NCI-H146 treated with DMSO at 0.1 percent for 48 hours (cell line): ENCODE results near the gene MAPKAPK2.
A peak's percentile ranks its signal among the peaks of the same experiment; 100 is the strongest.

Source experiments
- DNase-seq: peaks from one replicate; lab custom pipeline; 2025; ENCODE audit not compliant: unreplicated experiment; lab: John Stamatoyannopoulos, UW

Gene MAPKAPK2

DNA sequence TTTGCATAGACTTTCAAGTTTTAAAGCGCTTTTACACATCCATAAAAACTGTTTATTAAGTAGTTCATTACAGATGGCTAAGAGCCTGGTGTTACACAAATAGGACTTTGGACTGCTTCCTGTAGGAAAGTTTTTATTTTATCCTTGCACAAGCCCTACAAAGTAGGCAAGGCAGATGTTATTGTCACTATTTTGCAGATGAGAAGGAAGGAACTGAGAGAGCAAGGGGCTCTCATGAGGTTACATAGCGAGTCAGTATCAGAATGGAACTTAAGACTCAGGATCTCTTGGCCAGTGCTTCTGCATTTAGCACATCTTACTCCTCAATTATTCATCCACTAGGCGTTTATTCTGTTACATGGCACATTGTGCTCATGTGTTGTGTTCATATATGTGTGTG is 2.6 kb upstream of the MAPKAPK2 start:
- DNase-seq, result no peak

DNA sequence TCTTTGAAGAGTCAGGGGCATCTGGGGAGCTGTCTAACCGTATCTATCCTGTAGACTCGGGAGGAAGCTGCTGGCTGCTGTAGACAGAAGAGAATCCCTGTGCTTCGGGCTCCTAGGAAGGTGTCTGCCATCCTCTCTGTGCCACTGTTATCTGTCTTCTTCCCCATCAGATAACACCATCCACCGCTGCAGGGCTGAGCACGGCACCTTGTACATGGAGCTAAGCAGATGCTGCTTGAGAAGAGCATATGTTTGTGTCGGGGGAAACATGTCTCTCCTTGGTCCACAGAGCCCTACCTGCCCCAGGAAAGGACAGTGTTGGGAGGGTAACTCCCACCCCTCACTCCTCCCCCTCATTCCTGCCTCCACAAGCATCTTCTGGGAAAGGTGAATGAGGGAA is 1.4 kb upstream of the MAPKAPK2 start:
- DNase-seq, result no peak

DNA sequence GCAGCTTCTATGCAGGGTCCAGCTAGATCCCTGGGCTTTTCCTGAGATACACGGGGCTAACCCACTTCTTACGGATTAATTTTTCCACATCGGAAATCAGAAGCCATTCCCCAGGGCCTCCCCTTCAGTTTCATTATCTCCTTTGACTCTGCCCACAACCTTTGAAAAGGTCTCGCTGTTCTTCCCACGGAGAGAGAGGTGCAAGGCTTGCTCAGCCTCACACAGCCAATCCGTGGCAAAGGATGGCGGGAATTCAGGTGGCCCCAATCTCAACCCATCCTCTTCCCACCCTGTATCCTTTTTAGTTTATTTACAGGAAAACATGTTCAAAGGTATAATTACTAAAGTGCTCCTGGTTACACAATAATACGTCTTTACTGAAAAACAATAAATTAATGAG is 702 bp upstream of the MAPKAPK2 start:
- no peak for DNase-seq

DNA sequence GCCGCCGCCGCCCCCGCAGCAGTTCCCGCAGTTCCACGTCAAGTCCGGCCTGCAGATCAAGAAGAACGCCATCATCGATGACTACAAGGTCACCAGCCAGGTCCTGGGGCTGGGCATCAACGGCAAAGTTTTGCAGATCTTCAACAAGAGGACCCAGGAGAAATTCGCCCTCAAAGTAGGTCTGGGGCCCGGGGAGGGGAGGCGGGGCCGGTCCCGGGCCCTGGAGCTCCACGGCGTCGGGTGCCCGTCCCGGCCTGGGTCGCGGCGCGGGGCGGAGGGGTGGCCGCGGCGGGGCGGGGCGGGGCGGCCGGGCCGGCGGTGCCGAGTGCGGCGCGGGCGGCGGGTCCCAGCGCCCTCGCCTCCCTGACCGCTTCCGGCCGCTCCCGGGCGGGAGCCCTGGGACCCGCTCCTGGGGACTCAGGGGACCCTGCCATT is 646 bp downstream of the MAPKAPK2 start:
- no peak for DNase-seq

DNA sequence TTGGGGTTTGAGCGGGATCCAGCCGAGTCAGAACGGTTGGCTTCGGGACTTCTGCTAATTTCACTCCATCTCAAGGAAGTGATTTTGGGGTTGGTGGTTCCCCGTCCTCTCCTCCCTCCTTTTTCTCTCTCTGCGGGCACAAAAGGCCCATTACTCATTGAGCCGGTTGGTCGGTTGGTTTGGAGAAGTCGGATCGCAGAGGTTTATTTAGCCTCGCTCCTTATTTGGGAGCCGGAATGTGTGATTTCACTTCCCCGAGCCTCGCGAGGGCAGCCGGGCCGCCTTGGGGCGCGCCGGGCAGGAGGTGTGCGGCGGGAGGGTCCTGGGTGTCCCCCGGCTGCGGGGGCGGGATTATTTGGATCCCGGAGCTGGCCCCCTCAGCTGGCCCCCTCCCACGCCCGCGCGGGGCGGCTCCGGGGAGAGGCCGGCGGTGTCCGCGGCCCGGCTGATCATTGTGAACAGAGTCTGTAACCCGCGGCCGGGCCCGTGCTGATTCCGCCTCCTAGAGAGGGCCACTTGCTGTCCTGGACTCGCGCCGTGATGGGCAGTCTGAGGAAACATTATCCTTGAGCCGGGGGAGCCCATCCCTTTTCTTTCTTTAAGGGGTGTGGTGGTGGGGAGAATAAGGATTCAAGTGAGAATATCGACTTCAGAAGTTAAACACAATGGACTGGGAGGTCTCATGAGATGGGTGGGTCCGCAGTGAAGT is 1.2 kb downstream of the MAPKAPK2 start:
- no peak for DNase-seq

DNA sequence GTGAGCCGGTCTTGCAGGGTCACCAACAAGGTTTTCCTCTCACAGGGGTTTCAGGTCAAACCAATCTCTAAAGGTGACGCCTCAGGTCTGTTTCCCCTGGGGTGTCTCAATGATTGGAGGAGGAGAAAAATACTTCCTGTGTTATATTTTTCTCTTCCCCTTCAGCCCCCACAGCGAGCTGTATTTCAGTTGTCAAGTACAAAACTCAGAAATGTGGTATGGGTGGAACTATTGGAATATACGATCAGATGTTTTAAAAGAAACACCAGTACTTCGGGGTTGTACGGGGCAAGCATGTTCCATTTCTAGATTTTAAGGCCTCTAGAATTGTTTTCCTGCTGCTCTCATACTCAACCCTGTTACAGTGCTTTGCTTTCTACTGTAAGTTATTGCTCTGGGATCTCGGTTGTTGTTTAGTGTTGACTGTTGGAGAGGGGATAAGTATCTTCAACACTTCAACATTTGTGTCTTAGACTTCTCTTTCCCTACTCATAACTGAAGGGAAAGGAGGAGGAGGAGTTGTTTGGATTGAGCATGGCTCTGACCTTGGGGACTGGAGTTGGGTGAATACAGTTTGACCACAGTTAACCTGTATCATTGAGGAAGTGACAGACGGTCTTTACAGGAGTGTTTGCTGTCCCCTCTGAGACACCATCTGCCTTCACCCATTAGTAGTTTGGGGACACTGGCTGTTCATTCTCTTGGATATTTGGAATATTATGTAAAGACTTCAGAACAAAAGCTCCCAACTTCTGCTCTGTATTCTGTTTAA is 2.0 kb downstream of the MAPKAPK2 start:
- no peak for DNase-seq

DNA sequence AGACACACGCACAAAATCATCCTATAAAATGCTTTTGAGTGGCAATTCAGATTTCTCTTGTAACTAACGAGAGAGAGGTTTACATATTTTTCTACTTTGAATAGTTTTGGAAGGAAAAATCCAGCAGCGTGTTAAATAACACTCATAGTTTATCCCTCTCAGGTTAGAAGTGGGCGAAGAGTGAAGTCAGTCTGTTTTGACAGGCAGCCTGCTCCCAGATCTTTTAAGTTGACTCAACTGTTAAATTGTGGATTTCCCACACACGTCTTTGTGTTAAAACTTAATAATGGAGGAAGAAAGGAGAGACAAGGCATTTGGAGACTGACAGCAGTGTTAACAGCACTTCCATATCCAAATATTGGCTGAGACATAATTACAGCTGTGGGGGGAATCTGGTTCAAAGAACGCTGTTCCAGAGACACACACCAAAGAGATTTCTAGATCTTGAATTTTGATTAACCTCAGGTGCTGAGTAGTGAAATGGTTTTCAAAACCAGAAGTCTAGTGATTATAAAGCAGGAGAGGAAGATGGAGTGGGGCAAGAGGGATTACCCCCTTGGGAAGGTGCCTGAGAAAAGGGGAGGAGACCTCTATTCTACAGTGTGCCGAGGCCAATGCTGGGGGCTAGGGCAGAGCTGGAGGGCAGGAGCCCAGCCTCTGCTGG is 2.7 kb downstream of the MAPKAPK2 start:
- DNase-seq, result no peak

DNA sequence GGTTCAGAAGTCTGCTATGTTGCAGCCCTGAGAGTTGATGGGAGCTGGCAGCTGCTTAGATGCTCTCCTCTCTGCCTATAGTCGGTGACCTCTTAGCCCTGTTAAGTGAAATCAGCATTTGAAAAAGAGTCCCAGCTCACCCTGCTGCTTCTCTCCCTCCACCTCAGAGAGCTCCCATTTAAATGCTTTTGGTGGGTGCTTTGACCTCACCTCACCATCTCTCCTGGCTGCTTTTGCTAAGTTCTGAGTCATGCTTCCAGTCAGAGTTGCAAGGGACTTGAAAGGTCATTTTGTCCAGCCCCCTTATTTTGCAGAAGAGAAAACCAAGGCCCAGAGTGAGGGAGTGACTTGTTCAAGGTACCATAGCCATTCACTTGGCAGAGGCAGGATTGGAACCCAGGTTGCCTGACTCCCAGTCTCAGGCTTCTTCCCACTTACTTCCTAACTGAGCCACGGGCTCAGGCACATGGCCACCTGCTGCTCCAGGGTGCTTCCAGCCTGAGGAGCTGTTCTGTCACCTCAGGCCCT is 3.3 kb downstream of the MAPKAPK2 start:
- DNase-seq, result no peak

DNA sequence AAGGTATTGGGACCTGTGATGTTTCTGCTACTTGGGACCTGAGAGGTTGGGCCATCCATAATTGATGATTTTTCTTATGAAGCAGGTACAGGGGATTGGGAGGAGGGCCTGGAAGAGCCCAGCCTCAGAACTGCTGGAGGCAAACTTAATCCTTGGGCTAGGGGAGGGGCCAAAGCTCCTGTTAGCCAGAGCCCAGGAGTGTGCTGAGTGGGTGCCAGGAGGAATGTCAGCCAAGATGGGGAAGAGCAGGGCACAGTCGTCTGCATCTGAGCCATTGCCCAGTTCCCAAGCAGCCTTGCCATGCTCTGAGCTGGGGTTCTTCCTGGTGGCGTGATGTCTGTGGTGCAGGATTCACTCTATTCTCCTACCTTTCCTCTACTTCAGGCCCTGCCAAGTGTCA is 5.8 kb downstream of the MAPKAPK2 start:
- no peak for DNase-seq

DNA sequence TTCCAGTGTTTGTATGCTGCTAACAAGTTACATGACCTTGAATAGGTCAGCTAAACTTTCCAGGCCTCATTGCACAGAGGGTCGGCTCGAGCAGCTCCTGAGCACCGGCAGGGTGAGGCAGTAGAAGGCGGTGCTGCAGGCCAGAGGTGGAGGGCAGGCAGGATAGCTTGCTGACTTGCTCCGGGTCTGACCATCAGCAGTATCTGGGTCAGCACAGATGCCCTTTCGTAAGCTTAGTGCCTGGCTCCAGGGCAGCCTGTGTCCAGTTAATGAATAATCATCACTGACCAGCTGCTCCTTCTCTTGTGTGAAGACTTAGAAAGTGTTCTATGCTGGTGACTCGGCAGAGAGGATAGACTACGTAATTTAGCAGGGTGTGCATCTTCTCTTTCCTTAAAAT is 6.9 kb downstream of the MAPKAPK2 start:
- no peak for DNase-seq

DNA sequence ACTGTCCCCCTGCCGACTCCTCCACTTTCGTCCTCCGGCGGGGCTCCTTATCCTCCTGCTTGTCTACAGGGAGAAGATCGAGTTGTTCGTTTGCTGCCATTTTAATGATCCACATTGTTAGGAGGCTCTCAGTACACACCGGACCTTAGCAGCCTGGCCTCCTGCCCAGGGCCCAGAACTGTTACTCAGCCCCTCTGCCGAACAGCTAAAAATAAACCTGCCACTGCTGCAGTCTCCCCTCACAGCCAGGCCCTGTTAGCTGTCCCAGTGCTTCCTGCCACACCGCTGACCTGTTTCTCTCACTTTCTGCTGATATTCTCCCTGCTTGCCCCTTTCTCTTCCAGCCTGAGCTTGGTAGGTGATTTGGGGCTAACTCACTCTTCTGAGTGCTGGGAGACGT is 8.3 kb downstream of the MAPKAPK2 start:
- no peak for DNase-seq

DNA sequence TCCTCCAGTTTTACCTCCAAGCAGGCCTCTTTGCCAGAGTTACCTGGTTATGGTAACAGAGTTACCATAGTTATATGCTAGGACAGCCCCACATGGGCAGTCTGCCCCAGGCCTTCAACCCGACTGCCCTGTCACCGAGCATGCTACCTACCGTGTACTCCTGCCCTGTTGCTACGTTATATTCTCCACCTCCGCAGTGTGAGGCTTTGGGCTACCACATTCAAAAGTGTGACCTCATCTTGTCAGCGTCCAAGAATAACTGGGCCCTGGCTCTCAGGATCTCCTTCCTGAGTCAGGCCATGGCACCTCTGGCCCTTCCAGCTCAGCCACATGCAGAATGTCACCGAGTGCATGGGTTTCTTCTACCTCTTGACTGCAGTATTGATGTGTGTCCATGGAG is 8.9 kb downstream of the MAPKAPK2 start:
- DNase-seq, result no peak

DNA sequence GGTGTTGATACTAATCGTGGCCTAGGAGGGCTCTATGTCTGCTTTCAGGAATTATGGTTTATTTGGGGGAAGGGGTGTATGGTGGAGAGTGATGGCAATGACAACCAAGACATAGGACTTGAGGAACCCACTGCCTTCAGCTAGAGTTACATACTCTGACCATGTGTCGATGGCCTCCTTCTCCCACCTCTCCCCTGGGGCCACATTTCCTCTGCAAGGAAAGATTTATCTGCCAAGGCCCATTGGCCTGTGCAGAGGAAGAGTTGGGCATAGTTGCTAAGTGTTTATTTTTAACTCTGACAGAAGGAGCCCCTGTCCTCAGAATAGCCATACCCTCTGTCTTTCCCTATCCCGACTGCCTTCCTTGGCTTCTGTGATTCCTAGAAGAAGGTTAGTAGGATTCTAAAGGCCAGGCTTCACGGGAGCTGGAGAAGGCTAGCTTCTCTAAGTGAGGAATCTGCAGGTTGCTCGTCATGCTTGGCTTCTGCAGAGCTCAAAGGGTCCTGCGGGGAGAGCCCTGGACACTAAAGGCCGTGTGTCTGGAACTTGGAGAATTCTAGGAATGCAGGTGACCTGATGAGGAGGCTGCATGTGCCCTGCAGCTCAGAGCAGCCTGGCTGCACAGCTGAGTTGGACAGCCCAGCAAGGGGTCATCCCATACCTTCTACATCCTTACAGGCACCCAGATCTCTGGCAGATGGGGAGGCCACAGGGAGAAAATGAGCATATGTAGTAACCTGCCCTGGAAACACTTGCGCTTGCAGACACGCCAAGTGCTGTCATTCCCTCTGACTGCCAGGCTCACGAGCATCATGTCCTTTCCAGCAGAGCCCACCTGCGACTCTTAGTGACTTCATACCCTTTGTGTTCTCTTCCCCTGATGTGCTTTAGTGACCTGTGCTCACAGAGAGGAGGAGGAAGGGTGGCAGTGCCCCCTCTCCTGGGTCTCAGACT is 9.7 kb downstream of the MAPKAPK2 start:
- DNase-seq, result no peak

DNA sequence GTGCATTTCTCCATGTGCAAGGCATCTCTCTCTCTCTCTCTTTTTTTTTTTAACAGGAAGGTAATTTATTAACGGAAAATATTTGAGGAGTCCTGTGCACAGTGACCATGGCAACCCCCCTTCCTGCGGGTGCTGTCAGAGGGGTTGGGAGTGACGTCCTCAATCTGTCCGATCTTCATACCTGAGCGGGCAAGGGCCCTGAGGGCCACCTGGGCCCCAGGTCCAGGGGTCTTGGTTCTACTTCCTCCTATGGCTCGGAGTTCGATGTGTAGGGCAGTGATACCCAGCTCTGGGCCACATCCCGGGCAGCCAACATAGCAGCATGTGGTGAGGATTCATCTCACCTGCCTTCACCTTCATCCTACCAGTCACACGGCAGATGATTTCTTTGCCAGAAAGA is 11.0 kb downstream of the MAPKAPK2 start:
- no peak for DNase-seq

DNA sequence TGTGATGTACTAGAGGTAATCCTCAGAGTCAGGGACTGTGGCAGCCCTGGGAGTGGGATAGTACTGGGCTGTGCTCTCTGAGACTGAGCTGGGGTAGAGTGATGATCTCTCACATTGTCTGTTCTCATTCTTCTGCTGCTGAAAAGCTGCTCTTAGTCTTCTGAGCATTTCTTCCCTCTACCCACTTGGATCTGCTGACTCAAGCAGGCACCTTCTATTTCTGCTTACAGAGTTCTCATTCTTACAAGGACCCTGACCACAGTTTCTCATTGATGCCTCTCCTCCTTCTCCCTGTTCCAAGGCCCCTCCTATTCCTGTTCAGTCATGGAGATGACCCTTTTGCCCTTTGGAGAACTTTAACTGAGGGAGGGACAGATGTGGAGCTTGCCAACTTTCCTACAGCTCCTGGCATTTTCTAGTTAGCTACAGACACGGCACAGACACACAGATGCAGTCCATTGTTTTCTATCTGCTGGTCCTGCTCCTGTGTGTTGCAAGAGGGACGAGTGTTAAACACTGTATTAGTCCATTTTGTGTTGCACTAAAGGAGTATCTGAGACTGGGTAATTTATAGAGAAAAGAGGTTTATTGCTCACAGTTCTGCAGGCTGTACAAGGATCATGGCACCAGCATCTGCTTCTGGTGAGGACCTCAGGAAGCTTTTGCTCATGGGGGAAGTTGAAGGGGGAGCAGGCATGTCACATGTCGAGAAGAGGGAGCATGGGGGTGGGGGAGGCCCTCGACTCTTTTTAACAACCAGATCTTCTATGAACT is 12.3 kb downstream of the MAPKAPK2 start:
- no peak for DNase-seq

DNA sequence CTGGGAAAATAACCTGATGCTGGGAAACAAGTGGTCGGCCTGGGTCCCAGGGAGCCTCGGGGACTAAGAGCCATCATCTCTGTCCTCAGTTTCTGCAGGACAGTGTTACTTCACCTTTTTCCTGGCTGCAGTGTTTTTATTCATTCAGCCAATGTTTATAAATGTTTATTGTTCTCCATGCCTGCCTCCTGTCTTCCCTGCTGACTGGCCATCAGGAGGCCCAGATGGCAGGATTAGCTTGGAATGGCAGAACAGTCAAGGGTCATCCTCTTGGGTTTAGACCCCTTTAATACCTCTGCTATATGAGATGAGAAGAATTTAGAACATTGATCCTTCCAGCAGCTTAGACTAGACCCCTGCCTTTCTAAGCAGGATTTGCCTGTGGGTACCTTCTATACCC is 13.3 kb downstream of the MAPKAPK2 start:
- DNase-seq, result no peak

DNA sequence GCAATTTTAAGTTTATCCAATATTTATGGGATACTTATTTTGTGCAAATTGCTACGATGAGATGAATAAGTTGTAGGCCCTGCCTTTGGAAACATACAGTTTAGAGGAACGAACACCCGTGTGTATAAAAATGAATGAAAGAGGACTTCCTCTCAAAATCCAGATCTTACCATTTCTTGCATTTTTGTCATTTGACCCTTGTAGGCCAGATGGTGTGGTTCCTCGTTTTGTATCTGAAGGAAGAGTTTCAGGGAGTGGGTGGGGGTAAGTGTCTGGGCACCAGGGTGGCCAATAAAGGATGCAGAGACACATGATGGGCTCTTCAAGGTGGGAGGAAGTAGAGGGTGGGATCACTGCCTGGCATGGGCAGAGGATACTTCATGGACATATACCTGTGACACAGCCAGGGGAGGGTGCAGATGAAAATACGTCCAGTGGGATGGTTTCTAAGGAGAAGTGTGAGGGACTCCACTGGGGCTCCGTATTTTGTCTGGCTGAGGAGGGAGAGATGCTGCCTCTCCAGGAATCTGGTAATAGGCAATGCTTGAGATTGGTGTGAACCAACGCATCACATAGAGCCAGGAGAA is 14.4 kb downstream of the MAPKAPK2 start:
- no peak for DNase-seq

DNA sequence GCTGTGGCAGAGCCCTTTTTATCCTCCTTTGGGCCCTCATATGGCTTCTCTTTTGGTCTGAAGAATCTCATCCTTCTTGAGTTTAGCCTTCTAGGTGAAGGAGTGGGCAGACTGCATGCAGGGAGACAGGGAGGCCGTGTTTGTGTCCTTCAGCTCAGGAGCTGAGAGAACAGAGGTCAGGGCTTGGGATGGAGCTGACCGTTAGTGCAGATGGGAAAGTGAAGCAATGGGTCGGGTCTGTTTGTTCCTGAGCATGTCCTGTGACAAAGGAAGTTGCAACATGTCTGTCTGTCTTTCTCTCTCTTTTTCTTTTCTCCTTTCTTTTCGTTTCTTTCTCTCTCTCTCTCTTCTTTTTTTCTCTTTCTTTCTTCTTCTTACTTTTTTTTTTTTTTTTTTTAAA is 14.9 kb downstream of the MAPKAPK2 start:
- no peak for DNase-seq

DNA sequence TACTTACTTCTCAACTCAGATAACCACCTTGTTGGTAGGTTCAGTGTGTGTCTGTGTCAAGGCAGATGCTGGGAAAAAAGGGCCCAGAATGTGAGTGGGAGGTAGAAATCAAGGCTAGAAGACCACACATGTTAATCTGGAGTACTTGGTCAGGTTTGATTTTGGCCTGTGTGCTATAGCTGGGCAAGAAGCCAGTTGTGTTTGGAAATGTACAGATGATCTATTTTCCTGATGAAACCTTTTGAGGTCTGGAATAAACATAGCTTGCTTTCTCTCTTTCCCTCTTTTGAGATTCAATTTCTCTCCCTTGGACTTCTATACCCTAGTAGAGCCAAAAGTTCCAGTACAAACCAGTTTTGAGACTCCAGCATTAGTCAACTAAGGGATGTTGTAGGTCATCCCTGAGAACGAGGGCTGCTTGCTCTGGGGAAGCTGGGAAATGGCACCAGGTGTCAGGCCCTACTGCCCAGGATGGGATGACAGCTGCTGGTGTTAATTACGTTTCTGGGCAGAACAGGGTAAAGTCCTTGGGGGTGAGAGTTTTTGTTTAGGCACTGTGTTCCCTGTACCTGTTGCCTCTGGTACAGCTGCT is 15.8 kb downstream of the MAPKAPK2 start:
- DNase-seq, result peak; percentile 74
